ENCODE results near the gene KIFC3.
"Not testable (repeated sequence)": the region's sequence is repeated elsewhere in the genome, so short reads cannot be mapped to it uniquely, and the experiment has no call there.

The KIFC3 gene, protein sequence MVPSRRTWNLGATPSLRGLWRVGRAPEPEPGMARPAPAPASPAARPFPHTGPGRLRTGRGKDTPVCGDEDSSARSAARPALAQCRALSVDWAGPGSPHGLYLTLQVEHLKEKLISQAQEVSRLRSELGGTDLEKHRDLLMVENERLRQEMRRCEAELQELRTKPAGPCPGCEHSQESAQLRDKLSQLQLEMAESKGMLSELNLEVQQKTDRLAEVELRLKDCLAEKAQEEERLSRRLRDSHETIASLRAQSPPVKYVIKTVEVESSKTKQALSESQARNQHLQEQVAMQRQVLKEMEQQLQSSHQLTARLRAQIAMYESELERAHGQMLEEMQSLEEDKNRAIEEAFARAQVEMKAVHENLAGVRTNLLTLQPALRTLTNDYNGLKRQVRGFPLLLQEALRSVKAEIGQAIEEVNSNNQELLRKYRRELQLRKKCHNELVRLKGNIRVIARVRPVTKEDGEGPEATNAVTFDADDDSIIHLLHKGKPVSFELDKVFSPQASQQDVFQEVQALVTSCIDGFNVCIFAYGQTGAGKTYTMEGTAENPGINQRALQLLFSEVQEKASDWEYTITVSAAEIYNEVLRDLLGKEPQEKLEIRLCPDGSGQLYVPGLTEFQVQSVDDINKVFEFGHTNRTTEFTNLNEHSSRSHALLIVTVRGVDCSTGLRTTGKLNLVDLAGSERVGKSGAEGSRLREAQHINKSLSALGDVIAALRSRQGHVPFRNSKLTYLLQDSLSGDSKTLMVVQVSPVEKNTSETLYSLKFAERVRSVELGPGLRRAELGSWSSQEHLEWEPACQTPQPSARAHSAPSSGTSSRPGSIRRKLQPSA

GRCh38 chr16:57802341-57803133, at the start of gene KIFC3:
Gene KIFC3 (minus strand): TSS chr16:57802491. CDS start chr16:57798243, 4,248 bp downstream.
- peak; percentile 78 for DNase-seq

DNA sequence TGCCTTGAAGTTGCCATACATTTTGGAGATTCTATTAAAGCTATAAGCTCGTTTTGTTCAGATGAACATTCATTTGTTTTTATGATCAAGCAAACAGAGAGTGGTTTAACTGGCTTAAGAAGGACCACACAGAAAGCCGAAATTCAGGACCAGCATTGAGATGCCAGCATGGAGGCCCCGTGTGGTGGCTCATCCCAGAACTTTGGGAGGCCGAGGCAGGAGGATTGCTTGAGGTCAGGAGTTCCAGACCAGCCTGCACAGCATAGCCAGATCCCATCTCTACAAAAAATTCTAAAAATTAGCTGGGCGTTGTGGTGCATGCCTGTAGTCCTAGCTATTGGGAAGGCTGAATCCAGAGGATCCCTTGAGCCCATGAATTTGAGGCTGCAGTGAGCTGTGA, 45.9 kb upstream of the KIFC3 start:
- no peak for DNase-seq

DNA sequence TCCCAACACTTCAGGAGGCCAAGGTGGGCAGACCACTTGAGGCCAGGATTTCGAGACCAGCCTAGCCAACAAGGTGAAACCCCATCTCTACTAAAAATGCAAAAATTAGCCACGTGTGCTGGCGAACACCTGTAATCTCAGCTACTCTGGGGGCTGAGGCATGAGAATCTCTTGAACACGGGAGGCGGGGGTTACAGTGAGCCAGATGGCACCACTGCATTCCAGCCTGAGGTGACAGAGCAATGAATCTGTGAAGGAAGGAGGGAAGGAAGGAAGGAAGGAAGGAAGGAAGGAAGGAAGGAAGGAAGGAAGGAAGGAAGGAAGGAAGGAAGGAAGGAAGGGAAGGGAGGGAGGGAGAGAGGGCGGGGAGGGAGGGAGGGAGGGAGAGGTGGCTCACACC, 44.6 kb upstream of the KIFC3 start:
- DNase-seq: not testable (repeated sequence)

DNA sequence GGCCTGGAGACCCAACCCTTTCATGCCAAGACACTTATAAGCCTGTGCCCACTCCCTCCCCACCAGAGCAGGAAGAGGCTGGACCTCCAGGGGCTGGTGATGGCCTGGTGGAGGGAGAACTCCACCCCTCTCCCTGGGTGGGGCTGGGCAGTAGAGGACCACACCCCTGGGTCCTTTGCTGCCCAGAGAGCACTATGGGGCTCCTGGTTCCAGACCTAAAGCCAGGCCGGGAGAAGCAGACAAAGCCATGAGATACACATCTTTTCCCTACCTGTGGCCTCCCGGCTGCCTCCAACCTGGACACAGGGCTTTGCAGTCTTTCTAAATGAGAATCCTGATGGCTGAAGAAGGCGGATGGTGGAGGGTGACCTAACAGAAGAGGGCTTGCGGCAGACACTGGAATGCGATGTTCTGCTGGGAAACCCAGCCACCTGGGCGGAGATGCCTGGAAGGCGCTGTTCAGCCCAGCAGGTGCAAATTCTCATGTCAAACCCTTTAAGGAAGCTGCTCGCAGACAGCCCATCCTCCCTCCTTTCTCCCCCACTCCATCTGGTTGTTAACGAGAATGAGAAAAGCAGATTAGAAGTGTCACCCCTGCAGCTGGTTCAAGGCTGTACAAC, 43.9 kb upstream of the KIFC3 start:
- DNase-seq: no peak

- DNase-seq: no peak
Observed at GRCh38 chr16:57845115-57845514, 42.8 kb upstream of the KIFC3 start.

DNA sequence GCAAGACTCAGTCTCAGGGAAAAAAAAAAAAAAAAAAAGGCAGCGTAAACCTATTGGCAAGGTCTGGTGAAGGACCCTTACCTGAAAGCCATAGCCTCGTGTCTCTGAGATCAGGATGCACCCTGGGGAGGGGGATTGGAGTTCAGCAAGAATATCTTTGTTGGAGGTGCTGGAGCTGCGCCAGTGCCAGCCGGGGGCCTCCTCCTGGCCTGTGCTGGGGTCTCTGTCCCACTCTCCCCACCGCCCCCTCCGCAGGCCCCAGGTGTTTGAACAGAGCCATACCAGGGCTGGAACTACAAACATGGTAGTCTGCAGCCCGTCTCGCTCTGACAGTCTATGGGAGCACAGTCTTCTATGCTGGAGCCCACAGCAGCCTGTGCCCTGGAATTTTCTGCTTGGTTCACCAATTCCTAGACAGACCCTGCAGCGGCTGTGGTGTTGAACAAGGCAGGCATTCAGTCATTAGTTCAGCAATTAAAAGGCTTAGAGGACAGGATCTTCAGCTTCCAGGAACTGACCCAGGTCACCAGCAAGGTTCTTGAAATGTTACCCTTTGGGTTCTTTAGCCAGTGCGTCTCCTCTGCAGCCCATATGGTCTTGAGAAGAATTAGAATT, 42.2 kb upstream of the KIFC3 start:
- no peak for DNase-seq

GRCh38 chr16:57843400-57843799, 41.1 kb upstream of the KIFC3 start:
- DNase-seq: no peak

DNA sequence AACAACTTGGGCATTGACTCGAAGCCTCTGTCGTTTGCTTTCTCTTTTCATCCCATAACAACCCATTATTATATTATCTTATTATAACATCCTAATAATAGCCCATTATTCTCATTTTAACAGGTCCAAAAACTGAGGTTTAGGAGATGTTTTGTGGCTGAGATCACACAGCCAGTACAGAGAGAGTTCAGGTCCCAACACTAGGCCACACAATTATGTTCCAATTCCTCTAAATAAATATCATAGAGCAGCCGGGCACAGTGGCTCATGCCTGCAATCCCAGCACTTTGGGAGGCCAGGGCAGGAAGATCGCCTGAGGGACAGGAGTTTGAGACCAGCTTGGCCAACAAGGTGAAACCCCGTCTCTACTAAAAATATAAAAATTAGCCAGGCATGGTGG, 40.3 kb upstream of the KIFC3 start:
- DNase-seq: no peak

GRCh38 chr16:57840833-57841232, 38.5 kb upstream of the KIFC3 start:
- no peak for DNase-seq

DNA sequence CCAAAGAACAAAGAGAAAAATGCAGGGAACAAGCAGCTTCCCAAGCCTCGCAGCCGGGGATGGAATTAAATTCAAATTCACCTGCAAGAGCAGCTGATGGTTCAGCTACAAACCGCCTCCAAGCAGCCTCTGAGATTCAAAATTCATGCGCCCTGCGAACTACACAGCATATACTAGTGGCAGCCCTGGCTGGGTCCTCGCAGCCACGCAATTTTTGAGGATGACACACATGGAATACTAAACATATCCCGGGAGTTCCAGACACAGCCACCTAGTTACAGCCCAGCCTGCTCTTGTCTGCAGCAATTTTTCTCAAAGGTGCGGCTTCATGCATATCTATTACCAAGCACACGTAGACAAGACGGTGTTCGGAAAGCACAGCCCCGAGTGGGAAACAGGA, 35.9 kb upstream of the KIFC3 start:
- no peak for DNase-seq

- no peak for DNase-seq
Observed at GRCh38 chr16:57837305-57838125, 35.2 kb upstream of the KIFC3 start.

GRCh38 chr16:57835439-57835838, 33.1 kb upstream of the KIFC3 start:
- not testable (repeated sequence) for DNase-seq

- DNase-seq: no peak
Observed at GRCh38 chr16:57834936-57835335, 32.6 kb upstream of the KIFC3 start.

DNA sequence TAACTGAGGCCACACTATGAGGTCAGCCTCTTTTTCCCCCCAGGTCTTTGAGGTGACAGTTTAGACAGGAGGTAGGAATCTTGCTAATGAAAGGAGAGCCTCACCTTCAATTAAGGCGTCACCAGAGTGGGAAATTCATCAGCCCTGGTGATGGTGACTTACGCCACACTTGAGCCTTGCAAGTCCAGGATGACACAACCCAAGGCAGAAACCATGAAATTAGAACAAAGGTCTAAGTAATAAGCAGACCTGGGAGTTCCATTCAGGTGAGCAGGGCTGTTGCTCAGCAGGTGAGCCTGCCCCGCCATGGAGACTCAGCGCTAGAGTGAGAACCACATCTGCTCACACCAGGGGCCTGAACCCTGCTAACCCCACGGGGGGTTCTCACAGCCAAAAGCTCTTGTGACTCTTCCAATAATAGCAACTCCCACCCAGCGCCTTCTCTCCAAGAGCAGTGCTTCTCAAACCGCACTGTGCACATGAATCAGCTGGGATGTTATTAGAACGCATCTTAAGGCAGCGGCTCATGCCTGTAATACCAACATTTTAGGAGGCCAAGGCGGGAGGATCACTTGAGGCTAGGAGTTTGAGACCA, 28.7 kb upstream of the KIFC3 start:
- no peak for DNase-seq

- DNase-seq: no peak
Observed at GRCh38 chr16:57829969-57830360, 27.7 kb upstream of the KIFC3 start.

- no peak for DNase-seq
Observed at GRCh38 chr16:57828272-57829161, 26.2 kb upstream of the KIFC3 start.

DNA sequence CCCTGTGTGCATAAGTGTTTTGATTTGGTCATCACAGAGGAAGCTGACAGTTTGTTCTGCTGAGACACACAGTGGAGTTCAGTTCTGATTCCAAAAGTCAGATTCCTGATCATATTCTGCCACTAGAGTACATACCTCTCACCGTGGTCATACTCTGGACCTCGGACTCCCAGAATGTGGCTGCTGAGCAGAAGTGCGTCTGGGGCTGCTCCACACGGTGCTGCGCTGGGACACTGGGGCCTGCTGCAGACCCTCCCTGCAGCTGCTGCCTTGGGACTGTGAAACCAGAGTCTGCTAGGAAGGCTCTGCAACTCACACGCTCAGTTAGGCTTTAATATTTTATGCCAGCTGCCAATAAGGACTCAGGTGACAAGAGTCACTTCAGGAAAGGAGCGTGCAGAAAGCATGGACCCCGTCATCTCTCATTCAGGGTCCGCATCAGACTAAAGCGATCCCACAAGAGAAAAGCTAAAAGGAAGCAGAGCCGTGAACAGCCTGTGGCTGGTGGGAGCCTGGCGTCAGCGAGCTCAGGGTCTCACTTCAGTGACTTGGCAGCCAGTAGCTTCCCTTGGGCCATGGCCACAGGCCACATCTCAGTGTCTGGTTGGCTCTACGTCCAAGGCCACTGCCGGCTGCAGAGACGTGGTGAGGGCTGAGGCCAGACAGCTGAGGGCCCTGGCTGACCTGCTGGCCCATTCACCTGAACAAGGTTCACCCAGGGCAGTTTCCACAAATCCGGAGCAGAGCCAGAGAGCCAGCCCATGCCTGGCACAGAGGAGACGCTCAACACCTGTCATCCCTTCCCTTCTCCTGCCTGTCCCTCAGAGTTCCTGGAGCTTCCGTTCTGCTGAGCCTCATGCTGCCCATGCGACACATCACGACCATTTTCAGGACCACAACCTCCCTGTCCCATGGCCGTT, 24.7 kb upstream of the KIFC3 start:
- no peak for DNase-seq

- no peak for DNase-seq
Observed at GRCh38 chr16:57826052-57826451, 23.8 kb upstream of the KIFC3 start.

Measured in CD4-positive, alpha-beta T cell treated with Interleukin-21 for 1 hour (primary cell).